Measurements from ENCODE around the gene ARL3.
"Not testable (repeated sequence)": the region's sequence is repeated elsewhere in the genome, so short reads cannot be mapped to it uniquely, and the experiment has no call there.

ARL3 gene, protein sequence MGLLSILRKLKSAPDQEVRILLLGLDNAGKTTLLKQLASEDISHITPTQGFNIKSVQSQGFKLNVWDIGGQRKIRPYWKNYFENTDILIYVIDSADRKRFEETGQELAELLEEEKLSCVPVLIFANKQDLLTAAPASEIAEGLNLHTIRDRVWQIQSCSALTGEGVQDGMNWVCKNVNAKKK

GRCh38 chr10:102713814-102714620, at the start of gene ARL3:
ARL3 (minus strand) TSS chr10:102714397; CDS start chr10:102714275, 122 bp downstream.
- DNase-seq: peak; percentile 91

DNA sequence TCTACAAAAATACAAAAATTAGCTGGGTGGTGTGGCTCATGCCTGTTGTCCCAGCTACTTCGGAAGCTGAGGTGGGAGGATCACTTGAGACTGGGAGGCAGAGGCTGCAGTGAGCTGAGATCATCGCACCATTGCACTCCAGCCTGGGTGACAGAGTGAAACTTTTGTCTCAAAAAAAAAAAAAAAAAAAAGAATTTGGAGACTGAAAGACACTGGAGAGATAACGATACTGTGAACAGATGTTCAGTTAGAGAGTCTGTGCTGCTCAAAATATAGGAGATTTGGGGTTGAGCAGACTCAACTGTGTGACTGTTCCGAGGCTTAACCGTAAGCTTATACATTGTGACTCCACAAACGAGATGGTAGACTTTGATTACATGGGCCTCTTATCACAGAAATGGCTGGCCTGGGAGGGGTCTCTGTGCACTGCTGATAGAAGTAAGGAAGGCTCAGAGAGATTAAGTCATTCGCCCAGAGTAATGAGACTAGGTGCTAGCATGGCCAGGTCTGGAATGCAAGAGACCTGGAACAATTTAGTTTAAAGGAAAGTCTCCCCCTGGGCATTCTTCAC, 48.9 kb upstream of the ARL3 start:
- DNase-seq: no peak

DNA sequence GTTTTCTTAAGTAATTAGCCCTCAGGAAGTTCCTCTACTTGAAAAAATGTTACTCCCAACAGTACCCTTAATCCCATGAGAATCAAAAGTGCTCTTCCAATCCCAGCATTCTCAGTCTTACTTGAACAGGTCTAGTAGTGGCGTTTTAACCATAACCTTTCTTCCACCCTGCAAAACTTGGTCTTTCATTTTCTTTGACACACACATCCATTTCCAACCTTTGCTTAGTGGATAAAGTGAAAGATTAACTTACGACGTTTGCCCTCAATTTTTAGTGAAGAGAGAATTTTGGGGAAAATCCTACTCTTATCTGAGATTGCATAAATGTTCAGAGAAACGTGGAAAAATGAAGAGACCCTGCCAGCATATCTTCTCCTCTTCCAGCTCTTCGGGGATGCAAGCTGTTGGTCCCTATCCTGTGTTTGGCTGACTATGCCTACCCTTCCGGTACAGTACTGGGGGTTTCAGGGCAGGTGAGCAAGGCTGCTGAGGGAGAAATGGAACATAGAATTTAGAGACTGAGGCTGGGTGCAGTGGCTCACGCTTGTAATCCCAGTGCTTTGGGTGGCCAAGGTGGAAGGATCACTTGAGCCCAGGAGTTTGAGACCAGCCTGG, 48.3 kb upstream of the ARL3 start:
- DNase-seq: no peak

- no peak for DNase-seq
Observed at GRCh38 chr10:102761981-102762380, 47.8 kb upstream of the ARL3 start.

- DNase-seq: no peak
Observed at GRCh38 chr10:102759497-102760210, 45.5 kb upstream of the ARL3 start.

- not testable (repeated sequence) for DNase-seq
Observed at GRCh38 chr10:102758933-102759262, 44.7 kb upstream of the ARL3 start.

DNA sequence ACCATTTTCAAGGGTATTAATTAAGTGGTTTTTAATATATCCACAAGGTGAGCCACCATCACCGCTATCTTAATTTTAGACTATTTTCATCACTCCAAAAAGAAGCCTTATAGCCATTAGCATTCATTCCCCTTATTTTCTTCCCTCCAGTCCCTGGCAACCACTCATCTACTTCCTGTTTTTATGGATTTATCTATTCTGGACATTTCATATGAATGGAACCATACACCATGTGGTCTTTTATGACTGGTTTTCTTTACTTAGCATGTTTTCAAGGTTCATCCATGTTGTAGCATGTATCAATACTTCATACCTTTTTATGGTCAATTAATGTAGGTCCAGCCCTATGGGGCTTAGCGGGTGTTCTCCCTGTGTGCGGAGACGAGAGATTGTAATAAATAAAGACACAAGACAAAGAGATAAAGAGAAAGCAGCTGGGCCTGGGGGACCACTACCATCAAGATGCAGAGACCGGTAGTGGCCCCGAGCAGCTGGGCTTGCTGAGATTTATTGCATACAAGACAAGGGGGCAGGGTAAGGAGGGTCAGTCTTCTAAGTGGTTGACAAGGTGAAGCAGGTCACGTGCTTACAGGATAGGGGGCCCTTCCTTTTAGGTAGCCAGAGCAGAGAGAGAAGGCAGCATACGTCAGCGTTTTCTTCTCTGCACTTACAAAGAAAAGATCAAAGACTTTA, 44.2 kb upstream of the ARL3 start:
- no peak for DNase-seq

DNA sequence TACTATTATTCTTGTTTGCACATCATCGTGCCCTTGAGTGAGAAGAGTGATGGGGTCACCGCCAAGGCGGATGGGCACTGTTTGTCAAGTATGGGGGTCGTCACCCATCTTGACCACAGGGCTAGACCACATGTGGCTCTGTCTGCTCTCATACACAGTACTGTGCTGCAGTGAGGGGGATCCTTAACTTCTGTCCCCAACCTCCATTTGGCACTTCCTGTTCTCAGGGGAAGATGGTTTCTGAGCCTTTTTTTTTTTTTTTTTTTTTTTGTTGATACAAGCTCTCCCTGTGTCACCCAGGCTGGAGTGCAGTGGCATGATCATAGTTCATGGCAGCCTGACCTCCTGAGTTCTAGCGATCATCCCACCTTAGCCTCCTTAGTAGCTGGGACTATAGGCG, 43.1 kb upstream of the ARL3 start:
- DNase-seq: no peak

DNA sequence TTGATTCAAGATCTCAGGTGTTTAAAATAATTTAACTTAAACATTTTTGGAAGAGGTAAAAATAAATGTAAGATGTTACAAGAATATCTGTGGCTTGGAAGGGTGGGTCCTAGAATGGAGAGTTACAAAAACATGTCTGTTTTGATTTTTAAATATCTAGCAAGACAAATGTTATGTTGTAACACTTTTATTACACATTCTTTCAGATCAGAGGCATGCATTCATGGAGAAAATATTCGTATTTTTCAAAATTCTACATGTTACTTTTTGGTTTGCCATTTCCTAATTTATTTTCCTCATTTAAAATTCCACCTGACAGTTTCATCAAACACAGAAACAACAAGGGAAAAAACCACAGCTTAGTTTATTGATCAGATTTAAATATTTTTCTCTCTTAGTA, 39.5 kb upstream of the ARL3 start:
- no peak for DNase-seq

DNA sequence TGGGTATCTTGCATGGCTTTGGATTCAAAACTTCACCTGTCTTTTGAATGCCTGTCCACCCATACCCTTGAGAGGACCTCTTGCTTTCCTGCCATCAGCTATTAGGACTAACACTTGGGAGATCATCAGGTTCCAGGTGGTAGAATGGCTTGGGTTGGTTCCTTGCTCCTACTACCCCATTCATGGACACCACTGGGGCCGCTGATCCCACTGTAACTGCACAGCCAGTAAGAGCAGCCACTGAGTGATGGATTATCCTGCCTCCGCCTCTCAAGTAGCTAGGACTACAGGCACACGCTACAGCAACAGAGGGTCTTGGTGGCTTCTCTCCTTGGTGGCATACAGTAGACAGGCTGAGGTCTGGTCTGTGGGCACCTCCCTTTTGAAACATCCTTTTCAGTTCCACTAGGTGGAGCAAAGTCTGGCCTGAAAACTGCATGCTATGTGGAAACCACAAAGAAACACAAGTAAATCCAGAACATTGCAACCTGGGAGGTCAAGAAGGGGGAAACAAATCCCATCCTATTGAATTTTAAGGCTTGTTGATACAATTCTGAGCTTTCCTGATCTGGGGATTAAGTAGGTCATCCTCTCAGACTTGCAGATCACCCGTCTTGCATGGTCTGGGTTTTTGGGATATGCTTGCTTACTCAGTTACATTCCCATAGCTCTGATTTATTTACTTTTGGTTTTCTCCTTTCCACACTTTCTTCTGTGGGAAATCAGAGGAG, 38.9 kb upstream of the ARL3 start:
- DNase-seq: peak; percentile 9

DNA sequence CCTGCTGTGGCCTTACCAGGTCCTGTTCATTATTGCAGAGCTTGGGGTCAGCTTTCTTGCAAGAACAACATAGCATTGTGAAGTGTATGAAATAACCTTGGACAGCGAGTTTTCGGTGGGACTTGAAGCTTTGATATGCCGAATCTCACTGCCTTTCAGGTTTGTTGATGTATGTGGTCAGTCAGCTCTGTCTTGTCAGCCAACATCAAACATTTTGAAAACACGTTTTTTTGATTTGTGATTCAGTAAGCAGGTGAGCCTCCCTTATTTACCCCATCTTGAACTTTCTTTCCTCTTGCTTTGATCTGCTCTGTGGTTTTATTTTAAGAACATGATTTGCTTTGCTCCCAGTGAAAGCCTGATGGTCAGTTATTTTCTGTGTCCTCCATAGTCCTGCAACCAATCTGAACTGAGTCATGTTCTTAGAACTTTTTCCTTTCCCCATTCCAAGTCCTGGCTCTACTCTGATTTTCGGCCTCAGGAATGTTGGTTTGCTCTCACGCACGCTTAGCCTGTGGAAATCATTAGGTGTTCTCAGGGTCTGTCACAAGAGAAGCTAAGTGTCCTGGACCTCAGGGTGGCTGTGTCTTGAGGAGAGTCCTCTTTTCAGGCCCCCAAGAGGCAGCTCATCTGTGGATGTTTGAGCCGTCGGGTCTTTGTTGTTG, 38.2 kb upstream of the ARL3 start:
- DNase-seq: no peak

- no peak for DNase-seq
Observed at GRCh38 chr10:102745157-102745556, 31.0 kb upstream of the ARL3 start.

GRCh38 chr10:102744374-102745051, 30.3 kb upstream of the ARL3 start:
- DNase-seq: peak; percentile 3

- DNase-seq: peak; percentile 98
Observed at GRCh38 chr10:102743588-102744373, 29.6 kb upstream of the ARL3 start, which contains the start of gene WBP1L. WBP1L (plus strand) TSS chr10:102743948; CDS start chr10:102744054, 106 bp downstream.

DNA sequence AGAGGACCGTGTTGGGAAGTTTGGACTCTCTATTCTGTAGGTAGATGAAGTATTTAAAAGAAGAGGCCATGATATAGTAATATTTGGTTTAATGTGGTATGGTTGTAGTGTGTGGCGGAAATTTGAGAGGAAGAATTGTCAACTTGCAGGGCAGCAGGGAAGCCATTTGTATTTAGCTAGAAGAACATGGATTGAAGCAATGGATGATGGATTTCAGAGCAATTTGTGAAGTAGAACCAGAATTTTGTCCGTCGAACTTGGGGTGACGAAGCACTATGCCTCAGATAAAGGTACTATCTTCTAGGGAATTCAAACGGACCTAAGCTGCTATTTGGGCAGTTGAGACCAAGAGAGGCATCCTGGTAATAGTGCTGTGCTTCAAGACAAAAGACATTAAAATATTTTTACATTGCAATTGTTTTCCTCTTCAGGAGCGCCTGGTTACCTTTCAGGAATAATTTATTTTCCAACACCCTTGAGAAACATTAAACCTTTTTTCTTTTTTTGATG, 28.9 kb upstream of the ARL3 start:
- DNase-seq: no peak

GRCh38 chr10:102742313-102742712, 28.1 kb upstream of the ARL3 start:
- not testable (repeated sequence) for DNase-seq

GRCh38 chr10:102741726-102742237, 27.6 kb upstream of the ARL3 start:
- DNase-seq: no peak

- DNase-seq: no peak
Observed at GRCh38 chr10:102740229-102740628, 26.0 kb upstream of the ARL3 start.

GRCh38 chr10:102738692-102739121, 24.5 kb upstream of the ARL3 start:
- no peak for DNase-seq

Measured in NCI-H1694 (cell line).